H1 (cell line): ENCODE measurements around the gene RHOU.

Source experiments
- CTCF ChIP-seq, 3 experiments: IDR thresholded peaks; 1 replicate in 2 of 3; 2 replicates in 1 of 3; pipeline versions ENCODE4 v1.5.1 to v1.6.1; 2011; ENCODE audit warnings: low read length in 3 of 3, mild to moderate bottlenecking in 3 of 3, inconsistent platforms in 2 of 3, low read depth in 1 of 3, moderate library complexity in 1 of 3; ENCODE audit not compliant: insufficient read depth in 1 of 3; ENCODE audit errors: control extremely low read depth in 1 of 3
- EP300 ChIP-seq, 2 experiments: IDR thresholded peaks; 1 replicate in 1 of 2; 2 replicates in 1 of 2; pipeline ENCODE4 v1.6.1; 2011 to 2012; ENCODE audit warnings: low read depth in 2 of 2, low read length in 2 of 2, mild to moderate bottlenecking in 2 of 2, borderline replicate concordance in 1 of 2, inconsistent platforms in 1 of 2, moderate library complexity in 1 of 2
- EZH2 ChIP-seq: fragments of 200-600 bp; sonication (generic); IDR thresholded peaks from 2 replicates; pipeline ENCODE4 v1.7.1; 2012; ENCODE audit warnings: low read depth, mild to moderate bottlenecking, moderate library complexity, low read length, inconsistent platforms; ENCODE audit not compliant: severe bottlenecking
- POLR2A ChIP-seq, 2 experiments: IDR thresholded peaks; 1 replicate in 1 of 2; 2 replicates in 1 of 2; pipeline ENCODE4 v1.6.1; 2011; ENCODE audit warnings: low read depth in 2 of 2, low read length in 2 of 2, mild to moderate bottlenecking in 2 of 2; ENCODE audit errors: control extremely low read depth in 1 of 2
- RBBP5 ChIP-seq: IDR thresholded peaks from 2 replicates; pipeline ENCODE4 v1.7.1; 2012; ENCODE audit warnings: low read depth, mild to moderate bottlenecking, inconsistent platforms, low read length, moderate library complexity, borderline replicate concordance
- RFX5 ChIP-seq: IDR thresholded peaks from 2 replicates; pipeline ENCODE4 v1.6.1; 2011; ENCODE audit warnings: low read depth, low read length, improper control_type of control experiment, borderline replicate concordance
- SRF ChIP-seq: IDR thresholded peaks from 2 replicates; pipeline ENCODE4 v1.6.1; 2011; ENCODE audit warnings: mild to moderate bottlenecking, low read depth, low read length, moderate library complexity

GRCh38 chr1:228735871-228736586, 750 bp downstream of the RHOU start:
- TF ChIP-seq POLR2A (IDR thresholded peaks at IDR 0.05; ENCODE audit: control extremely low read depth in 1 of 2, low read depth in 2 of 2, low read length in 2 of 2) (no peak), CTCF (IDR thresholded peaks at IDR 0.05; ENCODE audit: control extremely low read depth in 1 of 3, insufficient read depth in 1 of 3, low read depth in 1 of 3, low read length in 3 of 3) (no peak), EP300 (IDR thresholded peaks at IDR 0.05; ENCODE audit: borderline replicate concordance in 1 of 2, low read depth in 2 of 2, low read length in 2 of 2) (no peak), EZH2 (no peak), RBBP5 (0 out of 2 replicates have a peak, but pooled peaks have one; percentile 11), SRF (no peak), RFX5 (no peak)
